BLaER1 treated with 17β-estradiol and CSF1 and Interleukin-3, amounts not matched to agents 10 nM and 100 nM (cell line): ENCODE measurements around the gene LIN37.

Experiments
- H3K27ac ChIP-seq, 11 experiments: shearing (Covaris generic); formaldehyde crosslinking; 2 replicates each; pipeline ENCODE4 v1.8.1; 2022
- H3K27me3 ChIP-seq, 11 experiments: shearing (Covaris generic); formaldehyde crosslinking; 2 replicates each; pipeline ENCODE4 v1.8.1; 2022
- H3K36me3 ChIP-seq, 11 experiments: shearing (Covaris generic); formaldehyde crosslinking; 2 replicates each; pipeline ENCODE4 v1.8.1; 2022
- H3K4me1 ChIP-seq, 10 experiments: shearing (Covaris generic); formaldehyde crosslinking; 2 replicates each; pipeline ENCODE4 v1.8.1; 2022
- H3K4me2 ChIP-seq, 11 experiments: shearing (Covaris generic); formaldehyde crosslinking; 2 replicates each; pipeline ENCODE4 v1.8.1; 2022
- H3K4me3 ChIP-seq, 10 experiments: shearing (Covaris generic); formaldehyde crosslinking; 2 replicates each; pipeline ENCODE4 v1.8.1; 2022
- H3K9ac ChIP-seq, 11 experiments: shearing (Covaris generic); formaldehyde crosslinking; 2 replicates each; pipeline ENCODE4 v1.8.1; 2022
- H3K9me3 ChIP-seq, 11 experiments: shearing (Covaris generic); formaldehyde crosslinking; replicated peaks in 1 of 11; 2 replicates each; pipeline ENCODE4 v1.8.1; 2022
- H4K20me1 ChIP-seq, 11 experiments: shearing (Covaris generic); formaldehyde crosslinking; 2 replicates each; pipeline ENCODE4 v1.8.1; 2022
- Cebpa-rat ChIP-seq, 11 experiments: shearing (Covaris generic); IDR thresholded peaks; 2 replicates each; pipeline ENCODE4 v1.8.1; 2022

The LIN37 gene

GRCh38 chr19:35748106-35749020 is at the start of gene LIN37:
Gene LIN37 (plus strand): TSS chr19:35748576. CDS start chr19:35748725, 149 bp downstream.
- H3K27ac ChIP-seq, result peak within 1 kb of the TSS; percentile 63 to 95 (median 84)
- peak within 1 kb of the TSS; percentile 92 to 100 (median 97) for H3K4me2 ChIP-seq
- peaks cover 51 to 60% (median 59%) of the 10 kb centered on the region in 10 experiments for H3K4me1 ChIP-seq
- peak in 9 of 11 experiments; percentile 43 to 91 (median 75); a peak in 15 of 22 replicates for TF ChIP-seq Cebpa-rat (IDR thresholded peaks at IDR 0.05)
- peaks cover 9 to 29% (median 21%) of the 10 kb centered on the region in 11 experiments; a peak in 21 of 22 replicates for H3K36me3 ChIP-seq
- 0 out of 22 replicates have a peak, but pooled peaks cover 0 to 7% (median 0%) of the 10 kb centered on the region in 11 experiments for H4K20me1 ChIP-seq
- H3K27me3 ChIP-seq, result no peaks in the 10 kb centered on the region
- H3K4me3 ChIP-seq, result peak within 1 kb of the TSS; percentile 75 to 97 (median 89)
- peaks cover 0 to 6% (median 0%) of the 10 kb centered on the region in 11 experiments; a peak in 2 of 22 replicates for H3K9me3 ChIP-seq
- H3K9ac ChIP-seq, result peak within 1 kb of the TSS; percentile 72 to 93 (median 86)

GRCh38 chr19:35702223-35703012 is 46.0 kb upstream of the LIN37 start:
- Histone ChIP-seq H3K36me3 (no peaks in the 10 kb centered on the region), H3K4me3 (peak overlapping the region; percentile 50 to 68 (median 56)), H3K27ac (no peak overlapping the region), H3K9ac (peak overlapping the region in 10 of 11 experiments; percentile 8 to 58 (median 46); a peak in 14 of 22 replicates), H3K4me1 (peaks cover 0 to 16% (median 7%) of the 10 kb centered on the region in 10 experiments; a peak in 7 of 20 replicates), H4K20me1 (peaks cover 0 to 3% (median 0%) of the 10 kb centered on the region in 11 experiments; a peak in 1 of 22 replicates), H3K27me3 (peaks cover 0 to 15% (median 9%) of the 10 kb centered on the region in 11 experiments; a peak in 13 of 22 replicates), H3K4me2 (peak overlapping the region; percentile 71 to 89 (median 84)), H3K9me3 (no peaks in the 10 kb centered on the region)
- no peak for TF ChIP-seq Cebpa-rat (IDR thresholded peaks at IDR 0.05)

- H3K4me1 ChIP-seq, result peaks cover 0 to 16% (median 7%) of the 10 kb centered on the region in 10 experiments; a peak in 7 of 20 replicates
- peaks cover 0 to 15% (median 9%) of the 10 kb centered on the region in 11 experiments; a peak in 13 of 22 replicates for H3K27me3 ChIP-seq
- H3K4me2 ChIP-seq, result peak overlapping the region; percentile 71 to 89 (median 84); a peak in 15 of 22 replicates
- no peak overlapping the region for H3K27ac ChIP-seq
- H3K36me3 ChIP-seq, result no peaks in the 10 kb centered on the region
- H4K20me1 ChIP-seq, result peaks cover 0 to 3% (median 0%) of the 10 kb centered on the region in 11 experiments; a peak in 1 of 22 replicates
- H3K4me3 ChIP-seq, result no peak overlapping the region
- H3K9ac ChIP-seq, result peak overlapping the region in 2 of 11 experiments; percentile 45 to 55; a peak in 1 of 22 replicates
- no peaks in the 10 kb centered on the region for H3K9me3 ChIP-seq
- no peak for TF ChIP-seq Cebpa-rat (IDR thresholded peaks at IDR 0.05)
These were observed 45.0 kb upstream of the LIN37 start for GRCh38 chr19:35703343-35703742.

GRCh38 chr19:35704218-35704617 is 44.2 kb upstream of the LIN37 start, which contains the start of gene ZBTB32:
Gene ZBTB32 (plus strand): TSS chr19:35704558. CDS start chr19:35714627, 10,069 bp downstream.
- Histone ChIP-seq H3K4me1 (peaks cover 0 to 16% (median 7%) of the 10 kb centered on the region in 10 experiments; a peak in 7 of 20 replicates), H3K9ac (no peak within 1 kb of the TSS), H3K27ac (no peak within 1 kb of the TSS), H4K20me1 (peaks cover 0 to 3% (median 0%) of the 10 kb centered on the region in 11 experiments; a peak in 1 of 22 replicates), H3K9me3 (no peaks in the 10 kb centered on the region), H3K27me3 (peaks cover 0 to 15% (median 9%) of the 10 kb centered on the region in 11 experiments; a peak in 13 of 22 replicates), H3K4me3 (no peak within 1 kb of the TSS), H3K36me3 (no peaks in the 10 kb centered on the region), H3K4me2 (peak within 1 kb of the TSS in 3 of 11 experiments; percentile 84 to 89 (median 85); a peak in 2 of 22 replicates)
- TF ChIP-seq Cebpa-rat (IDR thresholded peaks at IDR 0.05), result no peak

GRCh38 chr19:35708391-35708790 is 40.0 kb upstream of the LIN37 start:
- H3K27ac ChIP-seq, result no peak overlapping the region
- peaks cover 13 to 32% (median 27%) of the 10 kb centered on the region in 10 experiments for H3K4me1 ChIP-seq
- no peaks in the 10 kb centered on the region for H3K9me3 ChIP-seq
- no peak overlapping the region for H3K4me3 ChIP-seq
- peaks cover 0 to 1% (median 0%) of the 10 kb centered on the region in 11 experiments; a peak in 1 of 22 replicates for H3K27me3 ChIP-seq
- TF ChIP-seq Cebpa-rat (IDR thresholded peaks at IDR 0.05), result no peak
- H4K20me1 ChIP-seq, result peaks cover 0 to 4% (median 0%) of the 10 kb centered on the region in 11 experiments; a peak in 2 of 22 replicates
- H3K36me3 ChIP-seq, result no peaks in the 10 kb centered on the region
- H3K9ac ChIP-seq, result no peak overlapping the region
- no peak overlapping the region for H3K4me2 ChIP-seq

GRCh38 chr19:35710784-35711723 is 37.3 kb upstream of the LIN37 start:
- no peak overlapping the region for H3K4me3 ChIP-seq
- peaks cover 0 to 23% (median 0%) of the 10 kb centered on the region in 11 experiments; a peak in 4 of 22 replicates for H4K20me1 ChIP-seq
- no peak overlapping the region for H3K27ac ChIP-seq
- peaks cover 26 to 59% (median 51%) of the 10 kb centered on the region in 10 experiments for H3K4me1 ChIP-seq
- H3K4me2 ChIP-seq, result peak overlapping the region in 7 of 11 experiments; percentile 15 to 91 (median 63); a peak in 13 of 22 replicates
- H3K9ac ChIP-seq, result peak overlapping the region in 1 of 11 experiments; percentile 7; a peak in 2 of 22 replicates
- no peak for TF ChIP-seq Cebpa-rat (IDR thresholded peaks at IDR 0.05)
- H3K27me3 ChIP-seq, result no peaks in the 10 kb centered on the region
- no peaks in the 10 kb centered on the region for H3K36me3 ChIP-seq
- no peaks in the 10 kb centered on the region for H3K9me3 ChIP-seq
